HG03066 (cell line): ENCODE data around the gene TMEM209.
"Not testable (repeated sequence)": the region's sequence is repeated elsewhere in the genome, so short reads cannot be mapped to it uniquely, and the experiment has no call there.

Experiments
- ATAC-seq: cut with Tn5 transposase; IDR thresholded peaks from one replicate; pipeline ENCODE4 v1.9.1; 2021; ENCODE audit warnings: low read depth; ENCODE audit not compliant: unreplicated experiment

TMEM209 gene

DNA sequence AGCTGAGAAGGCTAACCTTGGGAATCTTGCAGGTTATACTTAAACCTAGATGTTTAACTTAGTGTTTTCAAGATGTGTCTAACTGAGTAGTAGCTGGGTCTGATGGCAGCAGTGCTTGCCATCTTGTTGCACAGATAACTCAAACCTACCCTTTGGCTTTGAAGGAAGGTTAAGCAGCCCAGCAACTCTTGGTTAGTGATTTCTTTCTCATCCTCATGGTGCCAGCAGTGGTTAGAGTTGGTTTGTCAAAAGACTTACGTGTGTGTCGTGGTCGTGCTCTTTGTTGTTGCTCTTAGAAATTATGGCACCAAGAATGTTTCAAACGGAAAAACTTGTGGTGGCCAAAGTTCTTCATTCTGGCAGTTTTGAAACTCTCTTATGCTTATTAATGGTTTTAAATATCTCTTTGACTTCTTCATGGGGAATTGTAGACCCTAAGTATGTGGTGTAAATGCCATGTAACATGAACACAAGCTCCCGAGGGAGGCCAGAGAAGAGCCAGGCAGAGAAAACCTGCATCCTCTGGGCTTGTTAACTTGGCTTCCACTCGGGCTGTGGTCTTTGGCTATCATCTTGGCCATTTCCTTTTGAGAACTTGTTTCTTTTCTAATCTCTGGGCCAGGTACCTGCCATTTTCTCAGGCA lies 73.9 kb downstream of the TMEM209 start:
- ATAC-seq, result no peak

DNA sequence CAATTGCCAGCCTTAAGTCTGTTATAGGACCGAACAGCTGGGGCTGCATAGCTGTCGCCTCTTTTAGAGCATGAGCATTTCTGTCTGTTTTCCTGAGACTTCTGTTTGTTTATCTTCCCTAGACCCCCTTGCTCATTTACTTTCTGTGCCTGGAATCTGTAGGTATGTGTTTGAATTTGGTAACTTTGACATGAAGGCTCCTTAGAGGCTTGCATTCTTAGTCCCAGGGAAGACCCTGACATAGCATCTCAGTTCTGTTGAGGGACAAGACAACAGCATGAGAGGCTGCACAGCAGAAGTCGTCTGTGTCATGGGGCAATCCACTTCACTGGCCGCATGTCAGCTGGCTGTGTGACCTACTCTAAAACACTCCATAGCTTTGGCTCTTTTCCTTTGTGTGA lies 76.2 kb downstream of the TMEM209 start:
- no peak for ATAC-seq

DNA sequence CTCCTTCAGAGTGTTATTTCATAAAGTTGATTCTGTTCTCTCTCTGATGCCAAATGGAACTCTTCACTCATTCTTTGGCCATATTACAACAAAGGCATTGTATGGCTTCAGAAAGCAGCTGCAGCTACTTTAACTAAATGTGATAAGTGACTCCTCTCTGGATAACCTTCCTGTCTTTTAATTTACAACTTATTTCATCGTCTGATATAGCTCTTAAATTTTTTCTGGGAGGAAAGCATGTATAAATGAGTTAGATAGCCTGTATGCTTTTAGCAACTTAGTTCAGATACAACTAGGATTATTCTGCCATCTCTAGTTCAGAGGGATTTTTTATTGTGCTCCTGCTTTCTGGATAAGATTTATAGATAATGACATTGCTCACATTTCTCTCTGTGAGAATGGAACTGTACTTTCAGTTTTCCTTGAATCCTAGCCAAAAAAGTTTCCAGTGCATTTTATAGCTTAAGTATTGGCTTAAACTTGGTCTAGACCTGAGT lies 77.3 kb downstream of the TMEM209 start:
- ATAC-seq, result no peak

DNA sequence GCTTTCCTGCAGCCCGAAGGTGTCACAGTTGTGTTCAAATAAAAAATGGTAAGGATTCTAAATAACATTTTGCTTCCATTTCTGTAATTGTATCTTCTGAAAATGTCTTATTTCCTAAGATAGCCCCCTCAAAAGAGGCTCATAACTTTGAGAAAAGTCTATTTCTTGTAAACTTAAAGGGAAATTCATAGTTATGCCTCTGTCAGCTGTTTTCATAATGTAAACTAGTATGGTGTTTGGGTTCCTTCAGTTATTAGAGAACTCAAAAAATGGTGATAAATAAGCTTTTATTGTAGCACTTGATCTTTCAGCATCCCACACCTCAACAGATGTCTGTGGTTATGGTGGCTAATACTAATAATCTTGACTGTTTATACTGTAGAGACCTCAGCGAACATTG lies 77.8 kb downstream of the TMEM209 start:
- no peak for ATAC-seq

DNA sequence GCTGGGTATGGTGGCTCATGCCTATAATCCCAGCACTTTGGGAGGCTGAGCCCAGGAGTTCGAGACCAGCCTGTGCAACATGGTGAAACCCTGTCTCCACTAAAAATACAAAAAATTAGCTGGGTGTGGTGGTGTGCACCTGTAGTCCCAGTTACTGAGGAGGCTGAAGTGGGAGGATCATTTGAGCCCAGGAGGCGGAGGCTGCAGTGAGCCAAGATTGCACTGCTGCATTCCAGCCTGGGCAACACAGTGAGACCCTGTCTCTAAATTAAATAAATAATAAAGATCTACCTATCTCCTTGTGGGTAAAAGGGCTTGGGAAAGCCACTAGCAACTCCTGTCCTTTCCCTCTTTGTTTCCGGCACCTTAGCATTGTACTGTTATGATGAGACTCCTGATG lies 78.4 kb downstream of the TMEM209 start:
- not testable (repeated sequence) for ATAC-seq

DNA sequence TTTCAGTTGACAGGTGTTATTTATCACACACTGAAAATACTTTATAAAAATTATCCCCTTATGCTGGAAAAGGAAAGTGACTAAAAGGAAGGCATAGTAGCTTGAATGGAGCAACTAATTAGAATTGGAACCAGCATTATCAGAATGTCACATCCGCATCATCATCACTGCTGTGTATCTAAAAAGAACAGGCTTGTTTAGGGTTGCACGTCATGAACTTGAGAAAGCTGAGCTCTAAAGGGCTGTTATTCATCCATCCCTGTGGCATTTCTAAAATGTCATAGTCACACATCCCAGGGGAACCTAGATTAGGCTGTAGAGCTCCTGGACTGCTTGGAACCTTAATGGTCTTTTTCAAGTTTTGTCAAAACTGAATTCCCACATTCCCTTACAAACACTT lies 80.5 kb downstream of the TMEM209 start:
- no peak for ATAC-seq

DNA sequence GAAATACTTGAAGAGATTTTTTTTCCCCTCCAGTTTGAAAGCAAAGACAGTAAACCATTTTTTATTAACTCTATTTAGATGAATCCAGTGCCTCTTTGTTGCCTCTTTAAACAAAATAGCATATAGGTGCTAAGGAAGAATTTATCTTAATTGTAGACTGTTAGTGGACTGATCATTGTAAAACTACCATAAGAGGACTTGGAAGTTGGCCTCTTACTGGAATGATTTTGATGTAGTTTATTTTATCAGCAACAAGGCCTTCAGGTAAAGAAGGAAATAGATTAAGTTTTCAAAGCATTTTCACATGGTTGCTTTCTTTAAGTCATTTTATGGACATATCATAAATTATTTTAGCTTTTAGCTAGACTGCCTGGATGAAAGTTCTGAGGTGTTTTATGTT lies 81.7 kb downstream of the TMEM209 start:
- no peak for ATAC-seq

DNA sequence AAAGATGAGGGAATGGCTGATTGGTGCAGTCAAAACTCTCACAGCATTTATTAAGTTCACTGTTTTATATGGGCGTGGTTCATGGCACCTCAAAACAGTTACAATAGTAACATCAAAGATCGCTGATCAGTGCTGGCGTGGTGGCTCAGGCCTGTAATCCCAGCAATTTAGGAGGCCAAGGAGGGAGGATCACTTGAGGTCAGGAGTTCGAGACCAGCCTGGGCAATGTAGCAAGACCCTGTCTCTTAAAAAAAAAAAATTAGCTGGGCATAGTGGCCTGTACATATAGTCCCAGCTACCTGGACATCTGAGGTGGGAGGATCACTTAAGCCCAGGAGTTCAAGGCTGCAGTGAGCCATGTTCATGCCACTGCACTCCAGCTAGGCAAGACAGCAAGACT lies 86.4 kb downstream of the TMEM209 start:
- ATAC-seq, result no peak

DNA sequence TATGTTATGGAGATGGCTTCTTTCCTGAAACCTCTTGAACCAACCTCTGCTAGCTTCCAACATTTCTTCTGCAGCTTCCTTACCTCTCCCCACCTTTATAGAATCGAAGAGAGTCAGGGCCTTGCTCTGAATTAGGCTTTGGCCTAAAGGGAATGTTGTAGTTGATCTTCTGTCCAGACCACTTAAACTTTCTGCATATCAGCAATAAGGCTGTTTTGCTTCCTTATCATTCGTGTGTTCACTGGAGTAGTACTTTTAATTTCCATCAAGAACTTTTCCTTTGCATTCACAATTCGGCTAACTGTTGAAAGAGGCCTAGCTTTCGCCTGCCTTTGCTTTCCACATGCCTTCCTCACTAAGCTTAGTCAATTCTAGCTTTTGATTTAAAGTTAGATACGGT lies 86.9 kb downstream of the TMEM209 start:
- ATAC-seq, result no peak

DNA sequence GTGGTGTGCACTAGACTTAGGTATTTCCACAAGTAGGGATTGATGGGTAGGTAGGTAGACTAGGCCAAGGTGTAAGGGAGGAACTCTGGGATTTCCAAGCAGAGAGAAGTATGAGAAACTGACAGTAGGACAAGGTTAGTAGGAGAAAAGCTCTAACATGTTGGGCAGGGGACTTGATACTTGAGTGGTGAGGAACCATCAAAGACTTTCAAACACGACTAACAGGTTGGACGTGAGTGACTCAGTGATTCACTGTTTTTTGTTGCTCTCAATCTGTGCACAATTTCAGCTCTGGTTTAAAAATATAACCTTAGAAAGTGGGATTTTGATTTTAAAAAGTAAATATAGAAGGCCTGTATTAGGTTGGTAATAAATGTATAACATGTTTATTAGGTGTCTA lies 90.4 kb downstream of the TMEM209 start:
- ATAC-seq, result no peak
